ENCODE results near the gene TEX22. TPM values are rescaled to one million over a fixed set of nuclear protein-coding genes. Genes with fewer than 3 reads are reported as not detected.

The TEX22 gene, protein sequence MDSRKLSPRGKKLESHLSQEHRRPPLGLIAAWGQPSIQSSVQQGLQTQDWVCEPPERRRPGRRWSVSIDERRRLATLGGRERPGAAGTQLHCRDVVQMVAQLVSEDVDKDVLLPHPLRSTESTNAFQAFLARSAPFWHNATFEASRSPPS
- polyA plus RNA-seq (2013, experiment 1 of 2): 0.20 TPM
- polyA plus RNA-seq (2013, experiment 2 of 2): 0.13 TPM

DNA sequence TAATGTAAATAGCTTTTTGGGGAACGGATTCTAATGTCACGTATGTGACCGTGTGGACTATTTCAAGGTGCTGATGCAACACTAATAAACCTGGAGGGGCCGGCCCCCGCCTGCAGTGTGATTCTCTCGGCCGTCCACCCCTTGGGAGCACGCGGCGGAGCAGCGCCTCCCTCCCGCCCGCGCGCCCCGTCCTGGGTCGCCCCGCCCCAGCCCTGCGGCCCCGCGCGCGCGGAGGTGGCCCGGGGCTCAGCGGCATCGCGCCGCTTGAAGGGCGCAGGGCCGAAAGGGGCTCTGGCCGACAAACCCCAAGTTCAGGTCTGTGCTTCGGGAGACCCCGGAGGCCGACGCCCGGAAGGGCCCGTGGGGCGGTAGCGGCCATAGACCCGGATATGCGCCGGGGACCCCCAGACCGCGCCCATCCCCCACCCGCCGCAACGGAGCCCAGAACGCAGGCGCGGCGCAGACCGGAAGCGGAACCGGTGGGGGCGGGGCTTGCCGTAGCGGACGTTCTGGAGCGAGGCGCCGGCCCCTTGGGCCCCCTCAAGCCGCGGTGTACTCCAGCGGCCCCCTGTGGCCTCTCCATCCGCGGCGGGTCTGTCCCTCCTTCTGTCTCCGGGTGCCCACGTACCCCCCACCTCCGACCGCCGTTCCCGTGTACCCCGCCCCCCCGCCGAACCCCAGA lies at the start of gene TEX22:
TEX22 (plus strand) TSS at position 495 of the 682 bp plus-strand sequence. CDS start 803 bp downstream, outside the sequence.
- Histone ChIP-seq H3K27ac (ENCODE audit: low read depth, low read length) (peak within 1 kb of the TSS; percentile 81; the same call in 1 of the 2 replicates), H3K4me3 (ENCODE audit: low read length) (peak within 1 kb of the TSS; percentile 55), H3K36me3 (ENCODE audit: insufficient read depth, low read length) (peaks cover 20% of the 10 kb centered on the region), H3K27me3 (ENCODE audit: insufficient read depth, low read length) (peaks cover 5% of the 10 kb centered on the region), H3K9me3 (ENCODE audit: insufficient read depth, low read depth, low read length) (peaks cover 38% of the 10 kb centered on the region), H3K9ac (ENCODE audit: low read depth, low read length) (peak within 1 kb of the TSS; percentile 73), H3K4me1 (ENCODE audit: insufficient read depth, low read length) (no peaks in the 10 kb centered on the region)
- 7% methylated on average over 77 of the region's 77 CpGs for WGBS

DNA sequence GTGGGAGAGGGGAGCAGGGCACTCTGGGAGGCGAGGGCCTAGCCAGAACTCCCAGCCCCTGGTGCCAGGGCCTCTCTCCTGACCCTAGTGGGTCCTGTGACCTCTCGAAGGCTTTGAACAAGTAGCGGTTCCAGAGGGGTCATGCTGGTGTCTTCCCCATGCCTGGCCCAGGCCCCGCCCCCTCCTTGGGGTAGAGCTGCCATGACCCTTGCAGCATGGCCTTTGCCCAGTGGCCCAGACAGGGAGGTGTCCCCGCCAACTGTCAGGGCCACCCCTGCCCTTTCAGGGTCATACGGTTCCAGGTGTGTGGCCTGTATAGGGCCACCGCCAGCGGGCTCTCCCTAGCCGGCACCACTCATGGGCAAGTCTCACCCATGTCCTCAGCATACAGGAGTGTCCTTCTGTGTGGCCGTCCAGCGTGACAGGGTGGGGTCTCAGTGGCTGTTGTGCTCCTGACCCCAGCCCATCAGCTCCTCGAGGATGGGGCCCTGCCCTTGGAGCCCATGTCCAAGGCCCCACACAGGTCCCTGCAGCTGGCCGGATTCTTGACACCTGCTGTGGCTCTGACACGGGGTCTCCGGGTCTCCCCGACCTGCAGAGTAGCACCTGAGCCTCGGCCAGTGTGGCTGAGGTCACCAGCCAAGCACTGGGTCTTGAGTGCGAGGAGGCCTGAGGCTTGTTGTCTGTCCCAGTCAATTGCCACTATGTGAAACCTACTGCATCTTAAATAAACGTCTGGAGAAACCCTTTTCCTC lies 49.2 kb upstream of the TEX22 start:
- H3K27me3 ChIP-seq (ENCODE audit: insufficient read depth, low read length): no peaks in the 10 kb centered on the region
- peaks cover 3% of the 10 kb centered on the region; the same call in 1 of the 2 replicates for H3K9me3 ChIP-seq (ENCODE audit: insufficient read depth, low read depth, low read length)
- H3K9ac ChIP-seq (ENCODE audit: low read depth, low read length): no peak overlapping the region
- no peak overlapping the region for H3K27ac ChIP-seq (ENCODE audit: low read depth, low read length)
- no peak overlapping the region for H3K4me3 ChIP-seq (ENCODE audit: low read length)
- H3K4me1 ChIP-seq (ENCODE audit: insufficient read depth, low read length): no peaks in the 10 kb centered on the region
- no peaks in the 10 kb centered on the region for H3K36me3 ChIP-seq (ENCODE audit: insufficient read depth, low read length)
- WGBS: 94% methylated on average over 19 of the region's 19 CpGs

DNA sequence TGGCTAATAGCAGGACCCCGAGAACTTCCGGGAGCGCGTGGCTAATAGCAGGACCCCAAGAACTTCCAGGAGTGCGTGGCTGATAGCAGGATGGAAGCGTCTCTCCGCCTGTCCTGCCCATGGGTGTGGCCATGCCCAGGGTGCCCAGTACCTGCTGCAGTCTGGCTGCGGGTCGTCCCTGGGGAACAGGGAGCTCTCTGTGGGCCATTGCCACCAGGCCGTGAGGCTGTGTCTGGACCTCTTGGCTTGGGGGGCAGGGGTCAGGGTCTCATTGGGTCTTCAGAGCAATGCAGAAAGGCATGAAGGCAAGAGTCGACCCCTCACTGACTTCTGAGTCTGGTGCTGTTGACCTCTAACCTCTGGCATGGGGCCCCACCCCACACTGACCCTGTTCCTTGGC lies 48.3 kb upstream of the TEX22 start:
- 92% methylated on average over 11 of the region's 11 CpGs for WGBS
- no peak overlapping the region for H3K4me3 ChIP-seq (ENCODE audit: low read length)
- H3K36me3 ChIP-seq (ENCODE audit: insufficient read depth, low read length): no peaks in the 10 kb centered on the region
- no peak overlapping the region for H3K27ac ChIP-seq (ENCODE audit: low read depth, low read length)
- no peaks in the 10 kb centered on the region for H3K9me3 ChIP-seq (ENCODE audit: insufficient read depth, low read depth, low read length)
- no peaks in the 10 kb centered on the region for H3K4me1 ChIP-seq (ENCODE audit: insufficient read depth, low read length)
- H3K9ac ChIP-seq (ENCODE audit: low read depth, low read length): no peak overlapping the region
- no peaks in the 10 kb centered on the region for H3K27me3 ChIP-seq (ENCODE audit: insufficient read depth, low read length)

DNA sequence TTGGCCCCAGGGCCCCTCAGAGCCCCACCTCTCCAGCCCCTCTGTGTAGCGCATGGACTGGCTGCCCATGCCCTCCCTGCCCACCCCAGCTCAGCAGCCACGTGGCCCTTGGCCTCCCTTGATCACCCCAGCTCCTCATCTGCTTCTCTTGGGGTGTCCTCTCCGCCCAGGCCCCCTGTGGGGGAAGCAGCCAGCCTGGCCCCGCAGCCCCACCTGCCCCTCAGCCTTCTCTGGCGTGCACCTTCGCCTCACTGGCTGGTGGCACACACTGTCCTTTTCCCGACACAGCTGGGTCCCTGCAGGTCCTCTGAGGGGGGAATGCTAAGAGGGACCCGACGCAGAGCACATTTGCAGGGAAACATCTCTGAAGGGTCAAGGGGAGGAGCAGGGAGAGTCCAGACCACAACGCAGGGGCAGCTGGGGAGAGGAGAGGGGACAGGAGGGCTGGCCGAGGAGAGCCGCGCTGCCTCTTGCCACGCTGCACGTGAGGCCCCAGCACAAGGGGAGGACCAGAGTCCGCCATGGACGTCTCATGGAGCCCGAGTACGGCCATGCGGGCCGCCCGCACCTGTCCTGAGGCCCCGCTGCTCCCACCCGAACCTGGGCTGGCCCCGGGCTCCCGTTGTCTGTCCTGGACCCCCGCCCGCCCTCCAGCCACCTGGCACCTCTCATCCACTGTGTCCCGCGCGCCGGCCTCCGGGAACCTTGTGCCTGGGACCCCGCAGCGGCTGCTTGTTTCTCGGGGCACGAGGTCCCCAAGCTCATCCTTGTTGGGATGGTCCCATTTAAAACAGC lies 47.7 kb upstream of the TEX22 start:
- H3K9me3 ChIP-seq (ENCODE audit: insufficient read depth, low read depth, low read length): no peaks in the 10 kb centered on the region
- WGBS: 93% methylated on average over 37 of the region's 37 CpGs
- H3K36me3 ChIP-seq (ENCODE audit: insufficient read depth, low read length): no peaks in the 10 kb centered on the region
- no peak overlapping the region for H3K9ac ChIP-seq (ENCODE audit: low read depth, low read length)
- H3K4me3 ChIP-seq (ENCODE audit: low read length): no peak overlapping the region
- H3K27me3 ChIP-seq (ENCODE audit: insufficient read depth, low read length): no peaks in the 10 kb centered on the region
- no peak overlapping the region for H3K27ac ChIP-seq (ENCODE audit: low read depth, low read length)
- H3K4me1 ChIP-seq (ENCODE audit: insufficient read depth, low read length): no peaks in the 10 kb centered on the region

DNA sequence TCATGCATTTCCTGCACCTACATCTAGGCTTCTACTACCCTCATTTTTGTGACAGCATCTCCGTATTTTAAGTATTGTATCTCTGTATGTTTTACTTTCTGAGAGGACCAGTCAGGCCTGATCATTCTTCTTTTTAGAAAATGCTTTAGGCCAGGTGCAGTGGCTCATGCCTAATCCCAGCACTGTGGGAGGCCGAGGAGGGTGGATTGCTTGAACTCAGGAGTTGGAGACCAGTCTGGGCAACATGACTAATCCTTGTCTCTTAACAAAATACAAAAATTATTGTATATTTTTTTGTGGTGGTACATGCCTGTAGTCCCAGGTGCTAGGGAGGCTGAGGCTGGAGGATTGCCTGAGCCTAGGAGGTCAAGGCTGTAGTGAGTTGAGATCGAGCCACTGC lies 46.9 kb upstream of the TEX22 start:
- whole genome bisulfite sequencing: 88% methylated on average over 3 of the region's 3 CpGs
- H3K27me3 ChIP-seq (ENCODE audit: insufficient read depth, low read length): no peaks in the 10 kb centered on the region
- no peaks in the 10 kb centered on the region for H3K36me3 ChIP-seq (ENCODE audit: insufficient read depth, low read length)
- no peaks in the 10 kb centered on the region for H3K9me3 ChIP-seq (ENCODE audit: insufficient read depth, low read depth, low read length)
- H3K4me1 ChIP-seq (ENCODE audit: insufficient read depth, low read length): no peaks in the 10 kb centered on the region
- H3K27ac ChIP-seq (ENCODE audit: low read depth, low read length): no peak overlapping the region
- no peak overlapping the region for H3K4me3 ChIP-seq (ENCODE audit: low read length)
- H3K9ac ChIP-seq (ENCODE audit: low read depth, low read length): no peak overlapping the region

DNA sequence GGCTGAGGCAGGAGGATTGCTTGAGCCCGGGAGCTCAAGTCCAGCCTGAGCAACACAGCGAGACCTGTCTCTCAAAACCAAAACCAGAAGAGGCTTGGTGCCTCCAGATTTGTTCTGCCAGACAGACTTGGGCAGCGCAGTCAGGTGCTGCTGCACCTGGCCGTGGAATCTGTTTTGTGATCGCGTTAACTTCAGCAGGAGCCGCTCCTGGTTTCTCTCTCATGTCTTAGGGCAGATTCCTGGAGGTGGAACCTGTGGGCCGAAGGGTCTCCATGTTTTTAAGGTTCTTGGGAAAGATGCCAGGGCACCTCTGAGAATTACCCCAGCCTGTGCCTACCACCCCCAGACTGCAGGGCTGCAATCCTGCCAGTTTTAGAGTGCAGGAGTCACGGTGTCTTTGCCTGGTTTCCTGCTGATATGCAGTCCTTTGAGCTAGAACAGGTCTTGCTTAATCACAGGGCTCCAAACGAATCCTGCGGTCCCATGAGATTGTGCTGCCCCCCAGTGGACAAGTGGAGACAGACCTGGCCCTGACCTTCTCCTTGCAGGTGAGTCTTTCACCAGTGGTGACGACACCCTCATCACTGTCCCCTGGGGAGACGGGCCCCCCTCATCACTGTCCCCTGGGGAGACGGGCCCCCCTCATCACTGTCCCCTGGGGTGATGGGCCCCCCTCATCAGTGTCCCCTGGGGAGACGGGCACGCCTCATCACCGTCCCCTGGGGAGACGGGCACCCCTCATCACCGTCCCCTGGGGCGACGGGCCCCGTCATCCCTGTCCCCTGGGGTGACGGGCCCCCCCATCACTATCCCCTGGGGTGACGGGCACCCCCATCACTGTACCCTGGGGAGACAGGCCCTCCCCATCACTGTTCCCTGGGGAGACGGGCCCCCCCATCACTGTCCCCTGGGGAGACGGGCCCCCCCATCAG lies 46.2 kb upstream of the TEX22 start:
- no peak overlapping the region; the same call in 1 of the 2 replicates for H3K27ac ChIP-seq (ENCODE audit: low read depth, low read length)
- H3K4me3 ChIP-seq (ENCODE audit: low read length): no peak overlapping the region
- no peak overlapping the region for H3K9ac ChIP-seq (ENCODE audit: low read depth, low read length)
- H3K4me1 ChIP-seq (ENCODE audit: insufficient read depth, low read length): no peaks in the 10 kb centered on the region
- H3K36me3 ChIP-seq (ENCODE audit: insufficient read depth, low read length): no peaks in the 10 kb centered on the region
- WGBS: 68% methylated on average over 26 of the region's 26 CpGs
- no peaks in the 10 kb centered on the region for H3K9me3 ChIP-seq (ENCODE audit: insufficient read depth, low read depth, low read length)
- no peaks in the 10 kb centered on the region for H3K27me3 ChIP-seq (ENCODE audit: insufficient read depth, low read length)

DNA sequence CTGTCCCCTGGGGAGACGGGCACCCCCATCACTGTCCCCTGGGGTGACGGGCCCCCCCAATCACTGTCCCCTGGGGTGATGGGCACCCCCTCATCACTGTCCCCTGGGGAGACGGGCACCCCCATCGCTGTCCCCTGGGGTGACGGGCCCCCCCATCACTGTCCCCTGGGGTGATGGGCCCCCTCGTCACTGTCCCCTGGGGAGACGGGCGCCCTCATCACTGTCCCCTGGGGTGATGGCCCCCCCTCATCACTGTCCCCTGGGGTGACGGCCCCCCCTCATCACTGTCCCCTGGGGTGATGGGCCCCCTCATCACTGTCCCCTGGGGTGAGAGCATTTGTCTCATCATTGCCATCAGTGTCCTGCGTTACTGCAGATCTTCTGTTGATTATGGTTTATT lies 45.2 kb upstream of the TEX22 start:
- WGBS: 91% methylated on average over 5 of the region's 10 CpGs

DNA sequence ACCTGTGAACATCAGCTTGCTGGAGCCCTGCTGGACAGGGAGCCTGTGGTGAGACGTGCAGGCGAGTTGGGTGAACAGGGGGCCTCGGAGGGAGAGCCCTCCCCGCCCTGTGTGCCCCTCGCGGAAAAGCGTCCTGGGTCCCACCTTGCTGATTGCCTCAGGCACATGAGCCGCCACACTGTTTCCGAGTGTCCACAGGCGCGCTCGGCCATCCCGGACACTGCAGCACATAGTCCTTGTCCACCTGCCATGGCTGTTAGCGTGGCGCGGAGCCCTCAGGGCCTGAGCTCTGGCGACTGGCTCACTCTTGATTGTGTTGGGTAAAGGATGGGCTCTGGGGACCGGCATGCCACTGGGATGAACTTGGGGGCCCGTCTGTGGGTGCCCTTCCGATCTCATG lies 43.8 kb upstream of the TEX22 start:
- no peak overlapping the region for H3K9ac ChIP-seq (ENCODE audit: low read depth, low read length)
- 97% methylated on average over 20 of the region's 20 CpGs for WGBS
- peaks cover 5% of the 10 kb centered on the region; the same call in 1 of the 2 replicates for H3K36me3 ChIP-seq (ENCODE audit: insufficient read depth, low read length)
- H3K4me1 ChIP-seq (ENCODE audit: insufficient read depth, low read length): no peaks in the 10 kb centered on the region
- no peaks in the 10 kb centered on the region for H3K9me3 ChIP-seq (ENCODE audit: insufficient read depth, low read depth, low read length)
- no peak overlapping the region for H3K4me3 ChIP-seq (ENCODE audit: low read length)
- no peak overlapping the region for H3K27ac ChIP-seq (ENCODE audit: low read depth, low read length)
- no peaks in the 10 kb centered on the region for H3K27me3 ChIP-seq (ENCODE audit: insufficient read depth, low read length)

More for the DNA sequence above, 45.2 kb upstream of the TEX22 start:
- H3K27me3 ChIP-seq (ENCODE audit: insufficient read depth, low read length): no peaks in the 10 kb centered on the region
- H3K9ac ChIP-seq (ENCODE audit: low read depth, low read length): no peak overlapping the region
- H3K4me1 ChIP-seq (ENCODE audit: insufficient read depth, low read length): no peaks in the 10 kb centered on the region
- no peak overlapping the region for H3K4me3 ChIP-seq (ENCODE audit: low read length)
- H3K27ac ChIP-seq (ENCODE audit: low read depth, low read length): no peak overlapping the region
- H3K36me3 ChIP-seq (ENCODE audit: insufficient read depth, low read length): no peaks in the 10 kb centered on the region
- H3K9me3 ChIP-seq (ENCODE audit: insufficient read depth, low read depth, low read length): no peaks in the 10 kb centered on the region

DNA sequence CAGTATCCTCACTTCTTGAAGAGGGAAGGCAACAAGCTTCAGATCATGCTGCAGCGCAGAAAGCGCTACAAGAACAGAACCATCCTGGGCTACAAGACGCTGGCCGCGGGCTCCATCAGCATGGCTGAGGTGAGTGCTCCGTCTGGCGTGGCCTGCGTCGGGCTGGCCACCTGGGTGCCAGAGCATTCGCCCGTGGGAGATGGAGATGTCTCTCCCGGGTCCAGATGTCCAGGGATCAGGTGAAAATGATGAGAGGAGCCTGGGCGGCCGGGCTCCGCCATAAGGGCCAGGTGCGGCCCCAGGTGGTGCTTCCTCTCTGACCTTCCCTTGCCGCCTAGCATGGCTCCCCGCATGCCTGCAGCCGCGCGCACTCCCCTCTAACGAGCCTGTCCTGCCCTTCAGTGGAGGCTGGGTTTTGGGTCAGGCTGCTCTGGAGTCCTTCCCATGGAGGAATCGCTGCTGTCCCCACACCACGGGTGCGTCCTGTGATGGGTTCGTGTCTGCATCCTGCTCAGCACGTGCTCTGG lies 43.2 kb upstream of the TEX22 start:
- H3K4me3 ChIP-seq (ENCODE audit: low read length): no peak overlapping the region
- WGBS: 93% methylated on average over 27 of the region's 27 CpGs
- no peaks in the 10 kb centered on the region for H3K27me3 ChIP-seq (ENCODE audit: insufficient read depth, low read length)
- no peak overlapping the region for H3K9ac ChIP-seq (ENCODE audit: low read depth, low read length)
- no peaks in the 10 kb centered on the region for H3K9me3 ChIP-seq (ENCODE audit: insufficient read depth, low read depth, low read length)
- peaks cover 5% of the 10 kb centered on the region; the same call in 1 of the 2 replicates for H3K36me3 ChIP-seq (ENCODE audit: insufficient read depth, low read length)
- no peaks in the 10 kb centered on the region for H3K4me1 ChIP-seq (ENCODE audit: insufficient read depth, low read length)
- H3K27ac ChIP-seq (ENCODE audit: low read depth, low read length): no peak overlapping the region
